ENCODE data around the gene USP38. TPM values are rescaled to one million over a fixed set of nuclear protein-coding genes. Genes with fewer than 3 reads are reported as not detected.

USP38 gene
- total and polyA plus RNA-seq, 2 donors (not counting 3 experiments of a cell fraction or from before 2014, with no cell fraction given) = 7.5 to 17.0 TPM

- ChIA-PET POLR2A (no interaction called here), CTCF (no interaction called here)
- Histone ChIP-seq H2AFZ (ENCODE audit: low read depth, low read length) (no peak overlapping the region), H3K9me1 (replicated peaks; ENCODE audit: control insufficient read depth, extremely low read depth, insufficient read depth, low read length) (no peaks in the 10 kb centered on the region), H3K27me3 (ENCODE audit: control insufficient read depth in 2 of 2, insufficient read depth in 2 of 2, low read length in 2 of 2) (no peaks in the 10 kb centered on the region), H3K36me3 (ENCODE audit: control insufficient read depth in 2 of 2, extremely low read depth in 1 of 2, insufficient read depth in 2 of 2, low read length in 2 of 2) (no peaks in the 10 kb centered on the region), H3K4me1 (ENCODE audit: control insufficient read depth, extremely low read depth, insufficient read depth, low read length) (no peaks in the 10 kb centered on the region), H3K27ac (ENCODE audit: insufficient read depth, low read depth, low read length) (no peak overlapping the region), H3K4me3 (replicated peaks in 1 of 3; ENCODE audit: insufficient read depth in 1 of 3, low read depth in 1 of 3, low read length in 3 of 3) (no peak overlapping the region), H3K79me2 (ENCODE audit: control insufficient read depth, insufficient read depth, low read length) (no peaks in the 10 kb centered on the region), H3K9me3 (replicated peaks; ENCODE audit: control insufficient read depth, insufficient read depth, low read length) (no peaks in the 10 kb centered on the region), H3K9ac (replicated peaks; ENCODE audit: extremely low read depth, insufficient read depth, low read length) (no peak overlapping the region), H4K20me1 (replicated peaks; ENCODE audit: control insufficient read depth, extremely low read depth, insufficient read depth, low read length) (no peaks in the 10 kb centered on the region), H3K4me2 (ENCODE audit: insufficient read depth, low read length) (no peak overlapping the region)
- FAIRE-seq = no peak
- no peak for DNase-seq (ENCODE audit: low read depth, low spot score)
- intact Hi-C loops (cut with micrococcal nuclease) (no loop called here), dilution Hi-C loops (cut with MboI; ENCODE audit: extremely low pct_ligation_motif_present, low sequenced_read_pairs) (no loop called here)
- BruUV-seq (replicated peaks) = no TSS peak
- TF ChIP-seq GATA2 (IDR thresholded peaks at IDR 0.05; ENCODE audit: insufficient read depth, insufficient read length, low read depth, low read length) (no peak), MYC (IDR thresholded peaks at IDR 0.05; ENCODE audit: low read depth, low read length) (no peak)
Measured at GRCh38 chr4:143248827-143249226, 64.1 kb downstream of the USP38 start.

- no peak overlapping the region for H2AFZ ChIP-seq (ENCODE audit: low read depth, low read length)
- H3K79me2 ChIP-seq (ENCODE audit: control insufficient read depth, insufficient read depth, low read length) = no peaks in the 10 kb centered on the region
- CTCF ChIA-PET = no interaction called here
- H3K9me1 ChIP-seq (replicated peaks; ENCODE audit: control insufficient read depth, extremely low read depth, insufficient read depth, low read length) = no peaks in the 10 kb centered on the region
- dilution Hi-C loops (cut with MboI; ENCODE audit: extremely low pct_ligation_motif_present, low sequenced_read_pairs) (no loop called here), intact Hi-C loops (cut with micrococcal nuclease) (no loop called here)
- H3K27me3 ChIP-seq (ENCODE audit: control insufficient read depth in 2 of 2, insufficient read depth in 2 of 2, low read length in 2 of 2) = no peaks in the 10 kb centered on the region
- no peak overlapping the region for H3K9ac ChIP-seq (replicated peaks; ENCODE audit: extremely low read depth, insufficient read depth, low read length)
- no peaks in the 10 kb centered on the region for H3K36me3 ChIP-seq (ENCODE audit: control insufficient read depth in 2 of 2, extremely low read depth in 1 of 2, insufficient read depth in 2 of 2, low read length in 2 of 2)
- no peak overlapping the region for H3K4me2 ChIP-seq (ENCODE audit: insufficient read depth, low read length)
- TF ChIP-seq POLR2AphosphoS5 (IDR thresholded peaks at IDR 0.05; ENCODE audit: insufficient read depth, low read depth, low read length) (no peak), FOS (IDR thresholded peaks at IDR 0.05; ENCODE audit: borderline replicate concordance, insufficient read depth, low read length) (no peak), GATA2 (IDR thresholded peaks at IDR 0.05; ENCODE audit: insufficient read depth, insufficient read length, low read depth, low read length) (no peak), POLR2A (IDR thresholded peaks at IDR 0.05; ENCODE audit: low read depth, low read length) (no peak), MYC (IDR thresholded peaks at IDR 0.05; ENCODE audit: low read depth, low read length) (no peak), EZH2 (IDR thresholded peaks at IDR 0.05; ENCODE audit: borderline replicate concordance, low read depth, low read length, severe bottlenecking) (no peak), JUN (IDR thresholded peaks at IDR 0.05; ENCODE audit: borderline replicate concordance, insufficient read depth, insufficient read length, low read depth) (no peak), MAX (IDR thresholded peaks at IDR 0.05; ENCODE audit: insufficient read depth, insufficient read length) (no peak), CTCF (IDR thresholded peaks at IDR 0.05; ENCODE audit: extremely low read depth in 1 of 2, insufficient read depth in 1 of 2, low read depth in 1 of 2, low read length in 2 of 2) (no peak)
- no peaks in the 10 kb centered on the region for H3K4me1 ChIP-seq (ENCODE audit: control insufficient read depth, extremely low read depth, insufficient read depth, low read length)
- no peak overlapping the region for H3K27ac ChIP-seq (ENCODE audit: insufficient read depth, low read depth, low read length)
- H3K4me3 ChIP-seq (replicated peaks in 1 of 3; ENCODE audit: insufficient read depth in 1 of 3, low read depth in 1 of 3, low read length in 3 of 3) = no peak overlapping the region
- H4K20me1 ChIP-seq (replicated peaks; ENCODE audit: control insufficient read depth, extremely low read depth, insufficient read depth, low read length) = no peaks in the 10 kb centered on the region
- BruUV-seq (replicated peaks) = no TSS peak
- H3K9me3 ChIP-seq (replicated peaks; ENCODE audit: control insufficient read depth, insufficient read depth, low read length) = no peaks in the 10 kb centered on the region
- POLR2A ChIA-PET = no interaction called here
- FAIRE-seq (no peak), DNase-seq (ENCODE audit: low read depth, low spot score) (no peak)
Measured at GRCh38 chr4:143250617-143251016, 65.9 kb downstream of the USP38 start.
